ENCODE data around the gene MEMO1.

- no peak for TF ChIP-seq TAF1 (IDR thresholded peaks at IDR 0.05; ENCODE audit: low read depth)
- TF ChIP-seq REST (IDR thresholded peaks at IDR 0.05; ENCODE audit: low read depth), result no peak
- no peak for TF ChIP-seq CREB1 (IDR thresholded peaks at IDR 0.05; ENCODE audit: low read depth)
- no peak for TF ChIP-seq TEAD4 (IDR thresholded peaks at IDR 0.05)
- TF ChIP-seq USF1 (IDR thresholded peaks at IDR 0.05), result no peak
- no peak for TF ChIP-seq CEBPB (IDR thresholded peaks at IDR 0.05)
- no peak for TF ChIP-seq NFIC (IDR thresholded peaks at IDR 0.05)
- no peak for TF ChIP-seq RAD21 (IDR thresholded peaks at IDR 0.05; ENCODE audit: low read depth)
- TF ChIP-seq EP300 (IDR thresholded peaks at IDR 0.05; ENCODE audit: borderline replicate concordance), result no peak
- no peak for TF ChIP-seq EGR1 (IDR thresholded peaks at IDR 0.05)
- no peak for TF ChIP-seq YY1 (IDR thresholded peaks at IDR 0.05; ENCODE audit: low read depth)
- no peak for TF ChIP-seq TCF12 (IDR thresholded peaks at IDR 0.05; ENCODE audit: low read depth)
- TF ChIP-seq MAX (IDR thresholded peaks at IDR 0.05), result no peak
Measured at GRCh38 chr2:31863867-31864266, 146.9 kb downstream of the MEMO1 start.
